Neural progenitor cell (in vitro differentiated cells): ENCODE data around the gene KIAA1210. TPM values are rescaled to one million over a fixed set of nuclear protein-coding genes. Genes with fewer than 3 reads are reported as not detected.

Experiments
- DNase-seq: peaks from one replicate; pipeline ENCODE4 v3.0.0-alpha.2; 2016; ENCODE audit warnings: low spot score
- H2AFZ ChIP-seq: fragments of 200-600 bp; sonication (generic); replicated peaks from 2 replicates; pipeline ENCODE4 v1.6.1; 2016; ENCODE audit warnings: antibody characterized with exemption
- H3F3A ChIP-seq: fragments of 200-600 bp; sonication (generic); 2 replicates; pipeline ENCODE4 v1.6.1; 2016; ENCODE audit warnings: antibody characterized with exemption, low read depth
- H3K27ac ChIP-seq: fragments of 200-600 bp; sonication (generic); 2 replicates; pipeline ENCODE4 v1.5.1; 2016; ENCODE audit warnings: mild to moderate bottlenecking
- H3K27me3 ChIP-seq: fragments of 200-600 bp; sonication (generic); 2 replicates; pipeline ENCODE4 v1.6.1; 2016; ENCODE audit warnings: mild to moderate bottlenecking, moderate library complexity
- H3K36me3 ChIP-seq: fragments of 200-600 bp; sonication (generic); 2 replicates; pipeline ENCODE4 v1.5.1; 2016
- H3K4me1 ChIP-seq: fragments of 200-600 bp; sonication (generic); 2 replicates; pipeline ENCODE4 v1.6.1; 2016; ENCODE audit warnings: mixed run types
- H3K4me2 ChIP-seq: fragments of 200-600 bp; sonication (generic); 2 replicates; pipeline ENCODE4 v1.6.1; 2016
- H3K4me3 ChIP-seq: fragments of 200-600 bp; sonication (generic); 2 replicates; pipeline ENCODE4 v1.5.1; 2016
- H3K79me2 ChIP-seq: fragments of 200-600 bp; sonication (generic); 2 replicates; pipeline ENCODE4 v1.6.1; 2016; ENCODE audit warnings: low read depth
- H3K9ac ChIP-seq: fragments of 200-600 bp; sonication (generic); 2 replicates; pipeline ENCODE4 v1.6.1; 2016
- H3K9me3 ChIP-seq: fragments of 200-600 bp; sonication (generic); 2 replicates; pipeline ENCODE4 v1.5.1; 2016; ENCODE audit warnings: low read depth
- H4K20me1 ChIP-seq: fragments of 200-600 bp; sonication (generic); 2 replicates; pipeline ENCODE4 v1.6.1; 2016; ENCODE audit warnings: low read depth
- H3K27ac Mint-ChIP-seq: 3 replicates; pipeline ENCODE4 v1.8.0; 2021; ENCODE audit warnings: mixed read lengths
- H3K27me3 Mint-ChIP-seq: 2 replicates; pipeline ENCODE4 v1.8.0; 2022; ENCODE audit warnings: low read depth, mild to moderate bottlenecking, inconsistent platforms, moderate library complexity, mixed read lengths; ENCODE audit not compliant: insufficient read depth
- H3K36me3 Mint-ChIP-seq: 3 replicates; pipeline ENCODE4 v1.8.0; 2021; ENCODE audit warnings: mixed read lengths
- H3K4me1 Mint-ChIP-seq: 3 replicates; pipeline ENCODE4 v1.8.0; 2021; ENCODE audit warnings: mixed read lengths
- H3K4me3 Mint-ChIP-seq: 3 replicates; pipeline ENCODE4 v1.8.0; 2021; ENCODE audit warnings: mild to moderate bottlenecking, moderate library complexity, mixed read lengths
- H3K9me3 Mint-ChIP-seq: 3 replicates; pipeline ENCODE4 v1.8.0; 2020; ENCODE audit warnings: mixed read lengths
- CTCF ChIP-seq: fragments of 200-600 bp; sonication (generic); IDR thresholded peaks from 2 replicates; pipeline ENCODE4 v1.5.1; 2017; ENCODE audit warnings: antibody characterized with exemption, mild to moderate bottlenecking
- EZH2 ChIP-seq: fragments of 200-600 bp; sonication (generic); IDR thresholded peaks from 2 replicates; pipeline ENCODE4 v1.6.1; 2017; ENCODE audit warnings: antibody characterized with exemption, mild to moderate bottlenecking, moderate library complexity
- EZH2phosphoT487 ChIP-seq: fragments of 200-600 bp; sonication (generic); IDR thresholded peaks from 2 replicates; pipeline ENCODE4 v1.6.1; 2017; ENCODE audit warnings: antibody characterized with exemption
- total RNA-seq: library from RNA; depleted of rRNA; stranded (reverse); fragments of >200 nt; gene quantifications from 2 replicates; pipeline ENCODE4 v1.2.3, GENCODE V29; 2015; ENCODE audit warnings: low replicate concordance

The KIAA1210 gene
- total RNA-seq, 1 donor from 2014 or later = not detected

DNA sequence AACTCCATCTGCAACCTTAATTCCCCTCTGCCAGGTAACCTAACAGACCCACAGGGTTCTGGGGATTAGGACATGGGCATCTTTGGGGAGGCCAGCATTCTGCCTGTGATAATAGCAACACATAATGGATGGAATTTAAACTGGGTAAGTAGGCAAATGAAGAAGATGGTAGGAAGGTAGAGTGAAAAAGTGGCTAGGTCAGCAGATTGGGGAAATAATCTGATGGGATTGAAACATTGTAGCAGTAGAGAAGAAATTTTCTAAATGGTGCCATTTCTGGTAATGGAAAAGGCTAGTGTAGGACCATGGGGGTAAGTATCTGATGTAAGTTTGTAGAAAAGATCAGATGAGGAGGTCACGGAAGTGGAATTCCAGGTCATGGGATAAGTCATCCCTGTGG lies 57.9 kb downstream of the KIAA1210 start:
- no peaks in the 10 kb centered on the region for H3K9me3 ChIP-seq
- no peaks in the 10 kb centered on the region for H3K79me2 ChIP-seq
- peaks cover 3% of the 10 kb centered on the region for H3K27me3 Mint-ChIP-seq
- H3K9me3 Mint-ChIP-seq = peaks cover 8% of the 10 kb centered on the region
- H3K27me3 ChIP-seq = no peaks in the 10 kb centered on the region
- H3K4me2 ChIP-seq = no peak overlapping the region
- no peak overlapping the region for H3K4me3 Mint-ChIP-seq
- no peak overlapping the region for H3K27ac Mint-ChIP-seq
- no peak for TF ChIP-seq CTCF
- TF ChIP-seq EZH2phosphoT487 = no peak
- TF ChIP-seq EZH2 = no peak
- H3K36me3 ChIP-seq = no peaks in the 10 kb centered on the region
- no peak for DNase-seq
- no peak overlapping the region for H3K9ac ChIP-seq
- no peaks in the 10 kb centered on the region for H4K20me1 ChIP-seq
- no peaks in the 10 kb centered on the region for H3K4me1 ChIP-seq
- no peaks in the 10 kb centered on the region for H3K4me1 Mint-ChIP-seq
- H3K27ac ChIP-seq = no peak overlapping the region
- H2AFZ ChIP-seq = no peak overlapping the region
- no peaks in the 10 kb centered on the region for H3K36me3 Mint-ChIP-seq
- no peaks in the 10 kb centered on the region for H3F3A ChIP-seq
- H3K4me3 ChIP-seq = no peak overlapping the region

DNA sequence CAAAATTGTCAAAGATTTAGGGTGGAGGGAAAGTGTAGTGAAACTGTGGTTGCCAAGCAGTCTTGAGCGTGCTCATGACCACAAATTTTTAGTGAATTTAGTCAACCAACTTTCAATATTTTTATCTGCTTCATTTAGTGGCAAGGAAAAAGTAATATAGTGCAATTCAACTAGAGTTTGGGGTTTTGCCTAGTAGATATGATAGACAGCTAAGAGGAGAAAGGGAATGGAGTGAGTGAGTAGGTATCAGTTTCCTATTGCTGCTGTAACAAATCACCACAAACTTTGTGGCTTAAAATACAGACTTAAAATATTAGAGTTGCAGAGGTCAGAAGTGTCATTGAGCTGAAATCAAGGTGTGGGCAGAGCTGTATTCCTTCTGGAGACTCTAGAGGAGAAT lies 58.5 kb downstream of the KIAA1210 start:
- DNase-seq = no peak
- Histone ChIP-seq H3K36me3 (no peaks in the 10 kb centered on the region), H3K79me2 (no peaks in the 10 kb centered on the region), H2AFZ (no peak overlapping the region), H4K20me1 (no peaks in the 10 kb centered on the region), H3K27ac (no peak overlapping the region), H3K9me3 (no peaks in the 10 kb centered on the region), H3F3A (no peaks in the 10 kb centered on the region), H3K4me2 (no peak overlapping the region), H3K4me1 (no peaks in the 10 kb centered on the region), H3K27me3 (no peaks in the 10 kb centered on the region), H3K9ac (no peak overlapping the region), H3K4me3 (no peak overlapping the region)
- Mint-ChIP-seq H3K4me3 (no peak overlapping the region), H3K9me3 (peaks cover 8% of the 10 kb centered on the region), H3K4me1 (no peaks in the 10 kb centered on the region), H3K36me3 (no peaks in the 10 kb centered on the region), H3K27ac (no peak overlapping the region), H3K27me3 (peaks cover 3% of the 10 kb centered on the region)
- TF ChIP-seq EZH2 (no peak), CTCF (no peak), EZH2phosphoT487 (no peak)

DNA sequence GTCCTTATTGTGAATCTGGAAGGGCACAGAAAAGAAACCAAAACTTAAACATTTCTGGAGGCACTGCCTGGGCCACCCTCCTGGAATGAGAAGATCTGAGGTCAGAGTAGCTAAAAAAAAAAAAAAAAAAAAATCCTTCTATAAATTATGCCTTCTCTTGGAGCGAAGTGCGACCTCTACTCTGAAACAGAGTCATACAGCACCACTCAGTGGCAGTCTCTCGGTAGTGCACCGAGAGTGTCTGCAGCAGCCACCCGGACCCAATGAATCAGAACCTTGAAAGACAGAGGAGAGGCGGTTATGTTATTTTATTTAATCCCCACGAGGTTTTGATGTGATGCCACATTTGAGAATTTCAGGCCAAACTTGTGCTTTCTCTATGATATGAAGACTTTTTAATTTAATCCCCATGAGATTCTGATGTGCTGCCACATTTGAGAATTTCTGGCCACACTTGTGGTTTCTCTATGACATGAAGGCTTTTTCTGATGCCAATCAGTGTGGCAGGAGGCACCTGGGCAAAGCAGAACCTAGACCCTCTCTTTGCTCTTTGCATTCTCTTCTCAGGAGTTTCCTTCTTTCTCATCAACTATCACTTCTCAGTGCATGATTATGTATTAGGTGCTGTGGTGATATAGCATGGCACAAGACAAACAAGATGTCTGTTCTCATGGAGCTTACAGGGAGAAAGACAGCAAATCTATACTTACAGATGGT lies 60.4 kb downstream of the KIAA1210 start:
- H3K9me3 Mint-ChIP-seq = peaks cover 4% of the 10 kb centered on the region
- peaks cover 4% of the 10 kb centered on the region for H3K4me1 Mint-ChIP-seq
- H3K4me3 Mint-ChIP-seq = no peak overlapping the region
- Histone ChIP-seq H3F3A (no peaks in the 10 kb centered on the region), H3K36me3 (no peaks in the 10 kb centered on the region), H3K27me3 (no peaks in the 10 kb centered on the region), H3K9me3 (no peaks in the 10 kb centered on the region), H3K9ac (no peak overlapping the region), H3K4me2 (no peak overlapping the region), H3K4me3 (no peak overlapping the region), H3K4me1 (no peaks in the 10 kb centered on the region), H3K79me2 (no peaks in the 10 kb centered on the region), H2AFZ (no peak overlapping the region), H3K27ac (no peak overlapping the region), H4K20me1 (no peaks in the 10 kb centered on the region)
- TF ChIP-seq EZH2 (no peak), CTCF (peak; percentile 57), EZH2phosphoT487 (no peak)
- H3K27ac Mint-ChIP-seq = no peak overlapping the region
- H3K27me3 Mint-ChIP-seq = no peaks in the 10 kb centered on the region
- peak; percentile 56 for DNase-seq
- H3K36me3 Mint-ChIP-seq = no peaks in the 10 kb centered on the region
